Measurements from ENCODE around the gene PAK5.

DNA sequence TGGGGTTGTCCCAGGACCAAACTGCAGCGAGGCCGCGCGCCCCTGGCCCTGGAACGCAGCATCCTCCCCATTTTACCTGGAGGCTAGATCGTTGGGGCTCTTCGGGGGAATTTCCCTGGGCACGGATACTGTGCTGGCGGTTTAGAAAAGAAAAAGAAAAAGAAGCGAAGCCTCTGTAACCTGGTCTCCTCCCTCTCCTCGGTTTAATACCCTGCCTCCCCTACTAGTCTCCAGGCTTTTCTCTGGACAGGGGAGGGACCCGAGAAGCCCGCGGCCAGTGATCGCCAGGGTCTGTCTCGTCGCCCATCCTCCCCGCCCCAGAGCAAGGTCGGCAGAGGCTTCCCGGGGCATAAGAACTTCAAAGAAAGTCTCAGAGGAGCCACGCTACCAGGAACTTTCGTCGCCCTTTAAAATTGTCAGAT, 330.6 kb downstream of the PAK5 start:
- no peak for TF ChIP-seq POLR2AphosphoS5 (IDR thresholded peaks at IDR 0.05)
- TF ChIP-seq, protein P1, sequence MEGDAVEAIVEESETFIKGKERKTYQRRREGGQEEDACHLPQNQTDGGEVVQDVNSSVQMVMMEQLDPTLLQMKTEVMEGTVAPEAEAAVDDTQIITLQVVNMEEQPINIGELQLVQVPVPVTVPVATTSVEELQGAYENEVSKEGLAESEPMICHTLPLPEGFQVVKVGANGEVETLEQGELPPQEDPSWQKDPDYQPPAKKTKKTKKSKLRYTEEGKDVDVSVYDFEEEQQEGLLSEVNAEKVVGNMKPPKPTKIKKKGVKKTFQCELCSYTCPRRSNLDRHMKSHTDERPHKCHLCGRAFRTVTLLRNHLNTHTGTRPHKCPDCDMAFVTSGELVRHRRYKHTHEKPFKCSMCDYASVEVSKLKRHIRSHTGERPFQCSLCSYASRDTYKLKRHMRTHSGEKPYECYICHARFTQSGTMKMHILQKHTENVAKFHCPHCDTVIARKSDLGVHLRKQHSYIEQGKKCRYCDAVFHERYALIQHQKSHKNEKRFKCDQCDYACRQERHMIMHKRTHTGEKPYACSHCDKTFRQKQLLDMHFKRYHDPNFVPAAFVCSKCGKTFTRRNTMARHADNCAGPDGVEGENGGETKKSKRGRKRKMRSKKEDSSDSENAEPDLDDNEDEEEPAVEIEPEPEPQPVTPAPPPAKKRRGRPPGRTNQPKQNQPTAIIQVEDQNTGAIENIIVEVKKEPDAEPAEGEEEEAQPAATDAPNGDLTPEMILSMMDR (IDR thresholded peaks at IDR 0.05), result no peak
